ENCODE measurements around the gene CDH15.

The CDH15 gene

GRCh38 chr16:89140981-89141883 lies 30.3 kb upstream of the CDH15 start:
- DNase-seq: no peak

- no peak for DNase-seq
Measured at GRCh38 chr16:89141884-89142267, 29.7 kb upstream of the CDH15 start.

- DNase-seq: no peak
Measured at GRCh38 chr16:89142474-89143195, 28.9 kb upstream of the CDH15 start.

- DNase-seq: no peak
Measured at GRCh38 chr16:89143201-89143741, 28.3 kb upstream of the CDH15 start.

GRCh38 chr16:89143911-89144675 lies 27.5 kb upstream of the CDH15 start:
- DNase-seq: no peak

- no peak for DNase-seq
Measured at GRCh38 chr16:89144681-89145080, 26.9 kb upstream of the CDH15 start.

GRCh38 chr16:89145406-89146161 lies 26.0 kb upstream of the CDH15 start:
- DNase-seq: no peak

- no peak for DNase-seq
Measured at GRCh38 chr16:89146211-89147005, 25.1 kb upstream of the CDH15 start.

GRCh38 chr16:89147085-89147817 lies 24.3 kb upstream of the CDH15 start:
- DNase-seq: no peak

GRCh38 chr16:89149386-89149785 lies 22.2 kb upstream of the CDH15 start:
- DNase-seq: no peak

GRCh38 chr16:89150090-89150835 lies 21.3 kb upstream of the CDH15 start:
- DNase-seq: no peak

- no peak for DNase-seq
Measured at GRCh38 chr16:89150981-89151380, 20.6 kb upstream of the CDH15 start.

- no peak for DNase-seq
Measured at GRCh38 chr16:89152831-89153700, 18.5 kb upstream of the CDH15 start.

GRCh38 chr16:89153848-89154271 lies 17.7 kb upstream of the CDH15 start:
- DNase-seq: no peak

GRCh38 chr16:89154390-89155183 lies 17.0 kb upstream of the CDH15 start:
- no peak for DNase-seq

GRCh38 chr16:89155184-89155679 lies 16.3 kb upstream of the CDH15 start:
- DNase-seq: no peak

GRCh38 chr16:89155851-89156739 lies 15.5 kb upstream of the CDH15 start:
- no peak for DNase-seq

Measured in activated naive CD4-positive, alpha-beta T cell (primary cell).